ENCODE data around the gene PSMG4.

DNA sequence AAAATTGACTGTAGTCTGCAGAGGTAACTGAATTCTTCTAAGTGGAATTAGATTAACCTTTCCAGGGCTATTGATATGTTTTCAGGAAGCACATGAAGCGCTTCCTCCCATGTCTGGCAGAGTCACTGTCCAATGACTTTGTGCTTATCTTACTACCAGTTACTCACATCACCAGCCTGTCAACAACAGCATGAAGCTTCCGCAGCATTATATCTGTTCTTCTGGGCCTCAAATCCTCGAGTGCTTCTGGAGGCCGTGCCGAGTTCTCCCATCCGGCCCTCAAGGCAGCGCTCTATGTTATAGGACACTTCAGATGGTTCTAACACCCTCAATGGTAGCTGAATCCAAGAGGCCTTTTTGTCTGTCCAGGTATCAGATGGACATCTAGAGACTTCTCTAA, 33.2 kb downstream of the PSMG4 start:
- no peak for TF ChIP-seq CTCF (IDR thresholded peaks at IDR 0.05; ENCODE audit: insufficient read depth, low read length, poor library complexity, severe bottlenecking)
- TF ChIP-seq EZH2phosphoT487 (conservative IDR thresholded peaks at IDR 0.05; ENCODE audit: low read length): no peak
